Ishikawa (cell line): ENCODE data around the gene SKAP1.

ENCODE experiments used
- CEBPB ChIP-seq: IDR thresholded peaks from 2 replicates; pipeline ENCODE4 v1.6.1; 2012
- CREB1 ChIP-seq: IDR thresholded peaks from 2 replicates; pipeline ENCODE4 v1.6.1; 2012; ENCODE audit warnings: low read depth
- EGR1 ChIP-seq: IDR thresholded peaks from 2 replicates; pipeline ENCODE4 v1.6.1; 2012
- EP300 ChIP-seq: IDR thresholded peaks from 2 replicates; pipeline ENCODE4 v1.6.1; 2012; ENCODE audit warnings: borderline replicate concordance
- FOXM1 ChIP-seq: IDR thresholded peaks from 2 replicates; pipeline ENCODE4 v1.6.1; 2012; ENCODE audit warnings: low read depth, borderline replicate concordance
- NFIC ChIP-seq: IDR thresholded peaks from 2 replicates; pipeline ENCODE4 v1.6.1; 2012
- RAD21 ChIP-seq: IDR thresholded peaks from 2 replicates; pipeline ENCODE4 v1.6.1; 2012; ENCODE audit warnings: low read depth
- TAF1 ChIP-seq: IDR thresholded peaks from 2 replicates; pipeline ENCODE4 v1.6.1; 2012; ENCODE audit warnings: low read depth, mild to moderate bottlenecking
- TCF12 ChIP-seq: IDR thresholded peaks from 2 replicates; pipeline ENCODE4 v1.6.1; 2012; ENCODE audit warnings: low read depth
- TEAD4 ChIP-seq: IDR thresholded peaks from 2 replicates; pipeline ENCODE4 v1.6.1; 2012
- YY1 ChIP-seq: IDR thresholded peaks from 2 replicates; pipeline ENCODE4 v1.6.1; 2012; ENCODE audit warnings: low read depth
- ZBTB7A ChIP-seq: IDR thresholded peaks from 2 replicates; pipeline ENCODE4 v1.6.1; 2012; ENCODE audit warnings: low read depth
- TF ChIP-seq, protein P1 (sequence below): IDR thresholded peaks from 2 replicates; pipeline ENCODE4 v1.6.1; 2012
- TF ChIP-seq, protein P2 (sequence below): IDR thresholded peaks from 2 replicates; pipeline ENCODE4 v1.6.1; 2012; ENCODE audit warnings: low read depth, mild to moderate bottlenecking
- TF ChIP-seq, protein P3 (sequence below): IDR thresholded peaks from 2 replicates; pipeline ENCODE4 v1.6.1; 2012

Gene SKAP1

DNA sequence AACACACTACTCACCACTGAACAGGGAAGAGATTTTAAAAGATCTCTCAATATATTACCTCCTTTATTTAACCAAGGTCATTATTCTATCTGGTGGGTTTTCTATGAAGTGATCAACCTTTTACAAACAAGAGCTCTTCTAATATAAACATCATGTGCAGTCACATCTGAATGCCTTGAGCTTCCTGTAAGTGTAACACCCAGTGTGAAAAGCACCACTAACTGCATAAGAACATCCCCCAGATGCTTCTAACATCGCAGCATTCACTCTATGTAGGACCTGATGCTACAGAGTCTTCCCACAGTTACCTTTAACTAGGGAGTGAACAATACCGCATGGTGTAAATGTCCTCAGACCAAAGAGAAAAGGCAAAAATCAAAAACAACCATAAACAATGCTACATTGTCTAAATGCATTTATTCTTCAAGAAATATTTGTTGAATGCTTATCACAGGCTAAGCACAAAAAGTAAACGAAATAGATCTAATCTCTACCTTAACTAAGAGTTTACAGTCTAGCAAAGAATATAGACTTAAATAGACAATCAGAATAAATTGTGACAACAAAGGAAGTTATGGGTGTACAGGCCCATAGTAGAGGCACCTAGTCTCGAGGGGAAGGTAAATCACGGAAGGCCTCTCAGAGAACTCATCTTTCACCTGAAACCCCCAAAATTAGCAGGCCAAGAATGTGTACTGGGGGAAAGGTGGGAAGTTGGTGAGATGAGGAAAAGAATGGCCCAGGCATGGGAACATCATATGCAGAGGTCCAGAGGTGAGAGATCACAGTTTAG, 16.2 kb downstream of the SKAP1 start:
- TF ChIP-seq, protein P1, sequence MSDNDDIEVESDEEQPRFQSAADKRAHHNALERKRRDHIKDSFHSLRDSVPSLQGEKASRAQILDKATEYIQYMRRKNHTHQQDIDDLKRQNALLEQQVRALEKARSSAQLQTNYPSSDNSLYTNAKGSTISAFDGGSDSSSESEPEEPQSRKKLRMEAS = no peak
- TF ChIP-seq ZBTB7A = no peak

DNA sequence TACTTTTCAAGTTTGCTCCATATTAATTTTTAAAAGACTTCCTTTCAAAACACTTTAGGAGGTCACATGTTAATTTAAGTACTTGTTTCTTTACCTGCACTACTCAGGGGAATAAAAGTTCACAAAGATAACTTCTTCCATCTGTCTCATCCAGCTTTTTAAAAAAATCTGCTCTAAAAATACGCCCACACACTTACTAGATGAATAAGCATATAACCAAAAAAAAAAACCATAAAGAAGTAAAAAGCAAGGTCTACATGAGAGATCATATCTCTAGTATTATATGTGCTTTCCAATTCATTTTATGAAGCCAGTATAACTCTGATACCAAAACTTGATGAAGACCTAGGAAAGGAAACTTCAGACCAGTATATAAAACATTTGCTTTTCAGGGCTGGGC, 17.2 kb downstream of the SKAP1 start:
- TF ChIP-seq CEBPB (no peak), RAD21 (no peak), TAF1 (no peak), TCF12 (no peak), CREB1 (no peak), YY1 (no peak), EGR1 (no peak), TEAD4 (no peak), NFIC (no peak), FOXM1 (no peak)
- TF ChIP-seq, protein P1 = no peak
- TF ChIP-seq, protein P2, sequence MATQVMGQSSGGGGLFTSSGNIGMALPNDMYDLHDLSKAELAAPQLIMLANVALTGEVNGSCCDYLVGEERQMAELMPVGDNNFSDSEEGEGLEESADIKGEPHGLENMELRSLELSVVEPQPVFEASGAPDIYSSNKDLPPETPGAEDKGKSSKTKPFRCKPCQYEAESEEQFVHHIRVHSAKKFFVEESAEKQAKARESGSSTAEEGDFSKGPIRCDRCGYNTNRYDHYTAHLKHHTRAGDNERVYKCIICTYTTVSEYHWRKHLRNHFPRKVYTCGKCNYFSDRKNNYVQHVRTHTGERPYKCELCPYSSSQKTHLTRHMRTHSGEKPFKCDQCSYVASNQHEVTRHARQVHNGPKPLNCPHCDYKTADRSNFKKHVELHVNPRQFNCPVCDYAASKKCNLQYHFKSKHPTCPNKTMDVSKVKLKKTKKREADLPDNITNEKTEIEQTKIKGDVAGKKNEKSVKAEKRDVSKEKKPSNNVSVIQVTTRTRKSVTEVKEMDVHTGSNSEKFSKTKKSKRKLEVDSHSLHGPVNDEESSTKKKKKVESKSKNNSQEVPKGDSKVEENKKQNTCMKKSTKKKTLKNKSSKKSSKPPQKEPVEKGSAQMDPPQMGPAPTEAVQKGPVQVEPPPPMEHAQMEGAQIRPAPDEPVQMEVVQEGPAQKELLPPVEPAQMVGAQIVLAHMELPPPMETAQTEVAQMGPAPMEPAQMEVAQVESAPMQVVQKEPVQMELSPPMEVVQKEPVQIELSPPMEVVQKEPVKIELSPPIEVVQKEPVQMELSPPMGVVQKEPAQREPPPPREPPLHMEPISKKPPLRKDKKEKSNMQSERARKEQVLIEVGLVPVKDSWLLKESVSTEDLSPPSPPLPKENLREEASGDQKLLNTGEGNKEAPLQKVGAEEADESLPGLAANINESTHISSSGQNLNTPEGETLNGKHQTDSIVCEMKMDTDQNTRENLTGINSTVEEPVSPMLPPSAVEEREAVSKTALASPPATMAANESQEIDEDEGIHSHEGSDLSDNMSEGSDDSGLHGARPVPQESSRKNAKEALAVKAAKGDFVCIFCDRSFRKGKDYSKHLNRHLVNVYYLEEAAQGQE = no peak
- TF ChIP-seq, protein P3, sequence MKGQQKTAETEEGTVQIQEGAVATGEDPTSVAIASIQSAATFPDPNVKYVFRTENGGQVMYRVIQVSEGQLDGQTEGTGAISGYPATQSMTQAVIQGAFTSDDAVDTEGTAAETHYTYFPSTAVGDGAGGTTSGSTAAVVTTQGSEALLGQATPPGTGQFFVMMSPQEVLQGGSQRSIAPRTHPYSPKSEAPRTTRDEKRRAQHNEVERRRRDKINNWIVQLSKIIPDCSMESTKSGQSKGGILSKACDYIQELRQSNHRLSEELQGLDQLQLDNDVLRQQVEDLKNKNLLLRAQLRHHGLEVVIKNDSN = no peak

DNA sequence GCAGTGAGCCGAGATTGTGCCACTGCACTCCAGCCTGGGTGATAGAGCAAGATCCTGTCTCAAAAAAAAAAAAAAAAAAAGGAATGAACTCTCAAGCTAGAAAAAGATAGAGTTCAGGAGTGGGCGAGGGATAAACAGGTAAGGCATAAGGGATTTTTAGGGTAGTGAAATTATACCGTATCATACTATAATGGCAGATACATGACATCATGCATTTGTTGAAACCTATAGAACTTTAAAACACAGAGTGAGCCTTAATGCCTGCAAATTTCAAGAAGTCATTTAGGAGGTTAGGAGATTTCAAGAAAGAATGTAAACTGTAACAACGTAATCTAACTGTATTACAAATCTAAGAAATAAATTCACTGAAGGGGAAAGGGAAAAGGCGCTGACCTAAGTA, 20.4 kb downstream of the SKAP1 start:
- TF ChIP-seq CEBPB = no peak

- TF ChIP-seq NFIC (no peak), TCF12 (no peak), EP300 (no peak), RAD21 (no peak), ZBTB7A (no peak), TEAD4 (no peak), TAF1 (no peak), CREB1 (no peak)
- TF ChIP-seq, protein P2 = no peak
- TF ChIP-seq, protein P1 = no peak
- TF ChIP-seq, protein P3 = no peak
Observed at GRCh38 chr17:48406936-48407567, 23.0 kb downstream of the SKAP1 start.

GRCh38 chr17:48394821-48395220, 35.2 kb downstream of the SKAP1 start:
- no peak for TF ChIP-seq YY1
- TF ChIP-seq FOXM1 = no peak

DNA sequence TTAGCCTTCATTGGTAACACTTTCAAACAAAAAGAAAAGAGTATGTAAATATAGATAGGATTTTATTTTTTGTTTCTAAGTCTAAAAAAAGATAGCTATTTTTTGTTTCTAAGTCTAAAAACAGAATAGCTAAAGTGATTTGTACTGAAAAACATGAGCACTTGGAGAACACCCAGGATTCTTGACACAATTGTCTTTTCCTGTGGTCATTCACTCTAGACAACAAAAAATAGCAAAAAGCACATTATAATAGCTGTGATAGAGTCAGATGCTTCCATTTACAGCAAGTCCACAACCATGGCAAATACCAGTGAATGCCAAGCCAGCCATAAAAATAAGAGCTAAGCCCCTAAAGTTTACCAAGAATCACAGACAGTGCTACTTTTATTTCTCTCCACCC, 36.7 kb downstream of the SKAP1 start:
- no peak for TF ChIP-seq EGR1
- TF ChIP-seq, protein P3 = no peak
- TF ChIP-seq TCF12 = no peak
- no peak for TF ChIP-seq CEBPB
- TF ChIP-seq YY1 = no peak
- TF ChIP-seq TAF1 = no peak
